Stimulated activated CD4-positive, alpha-beta T cell treated with anti-CD3 and anti-CD28 coated beads, Interleukin-2, amount 100 ng/mL, for 48 hours (primary cell): ENCODE measurements around the gene KCNE3.
"Not testable (repeated sequence)": the region's sequence is repeated elsewhere in the genome, so short reads cannot be mapped to it uniquely, and the experiment has no call there.

Experiments used
- DNase-seq, 2 donors: peaks; one replicate each; pipeline ENCODE4 v3.0.0-alpha.2; 2020

Gene KCNE3

DNA sequence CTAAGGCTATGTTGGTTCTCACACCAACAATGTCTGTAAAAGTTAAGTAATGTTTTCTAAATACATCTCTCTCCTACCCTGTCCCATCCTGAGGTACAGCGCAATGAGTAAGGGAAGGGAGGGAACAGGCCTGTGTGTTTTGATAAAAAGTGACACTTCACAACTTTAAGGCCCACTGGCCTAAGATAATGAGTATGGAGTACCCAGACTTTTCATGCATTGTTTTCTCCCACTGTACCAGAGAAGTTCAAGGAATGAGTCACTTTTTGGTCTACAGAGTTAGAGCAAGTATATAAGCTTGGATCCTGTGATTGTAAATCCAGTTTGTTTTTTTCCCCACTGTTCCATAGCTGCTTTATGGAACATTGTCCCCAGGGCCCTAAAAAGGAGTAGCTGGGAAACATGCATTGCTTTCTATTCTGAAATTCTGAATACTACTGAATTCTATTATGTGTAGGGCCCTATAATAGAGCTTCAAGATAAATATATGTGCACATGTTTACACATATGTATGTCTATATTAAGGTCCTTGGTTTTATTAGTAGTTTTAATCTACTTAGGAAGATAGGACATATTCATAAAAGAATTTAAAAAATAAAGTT is 29.8 kb downstream of the KCNE3 start:
- DNase-seq: no peak

- no peak for DNase-seq
Measured at GRCh38 chr11:74434528-74434927, 32.8 kb downstream of the KCNE3 start.

GRCh38 chr11:74429205-74429604 is 38.1 kb downstream of the KCNE3 start:
- DNase-seq: no peak

DNA sequence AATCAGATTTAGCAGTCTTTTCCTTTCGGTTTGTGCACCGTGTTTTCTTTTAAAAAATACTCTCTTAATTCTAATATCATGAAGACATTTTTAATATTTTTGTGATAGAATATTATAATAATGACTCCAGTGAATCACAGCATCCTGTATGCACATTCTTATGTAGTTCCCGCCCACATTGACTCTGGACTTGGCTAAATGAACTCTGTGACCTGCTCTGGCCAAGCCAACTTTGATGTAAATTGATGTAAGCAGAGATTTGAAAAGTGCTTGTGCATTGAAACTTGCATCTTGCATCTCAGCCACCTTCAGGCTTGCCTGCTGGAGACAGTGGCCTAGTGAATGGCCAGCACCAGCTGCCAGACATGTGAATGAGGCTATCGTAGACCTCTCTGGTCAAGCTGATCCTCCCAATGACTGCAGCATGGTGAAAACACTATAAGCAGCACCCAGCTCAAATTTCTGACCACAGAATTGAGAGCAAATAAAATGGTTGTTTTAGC is 39.9 kb downstream of the KCNE3 start:
- DNase-seq: no peak

- DNase-seq: no peak
Measured at GRCh38 chr11:74425100-74425499, 42.2 kb downstream of the KCNE3 start.

DNA sequence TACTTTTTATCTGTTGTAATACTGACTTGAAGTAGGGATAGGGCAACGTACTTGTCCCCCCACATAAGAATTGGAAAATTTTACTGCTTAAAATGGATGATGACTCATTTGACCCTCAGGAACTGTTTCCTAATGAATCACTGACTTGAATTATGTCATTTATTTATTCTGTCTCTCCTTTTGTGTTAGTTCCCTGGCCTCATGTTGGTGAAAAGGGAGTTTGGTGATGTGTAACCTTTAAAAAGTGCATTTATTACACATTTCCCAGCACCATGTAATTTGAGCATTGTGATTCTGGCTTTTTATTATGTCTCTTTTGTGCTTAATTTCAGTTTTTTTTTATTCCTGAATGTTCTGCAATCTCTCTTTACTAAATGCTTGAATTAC is 48.8 kb downstream of the KCNE3 start:
- no peak for DNase-seq

GRCh38 chr11:74417860-74418508 is 49.4 kb downstream of the KCNE3 start:
- DNase-seq: no peak

GRCh38 chr11:74417379-74417804 is 50.0 kb downstream of the KCNE3 start:
- DNase-seq: no peak

- DNase-seq: not testable (repeated sequence)
Measured at GRCh38 chr11:74416974-74417373, 50.4 kb downstream of the KCNE3 start.

- DNase-seq: no peak
Measured at GRCh38 chr11:74412733-74413359, 54.5 kb downstream of the KCNE3 start.

DNA sequence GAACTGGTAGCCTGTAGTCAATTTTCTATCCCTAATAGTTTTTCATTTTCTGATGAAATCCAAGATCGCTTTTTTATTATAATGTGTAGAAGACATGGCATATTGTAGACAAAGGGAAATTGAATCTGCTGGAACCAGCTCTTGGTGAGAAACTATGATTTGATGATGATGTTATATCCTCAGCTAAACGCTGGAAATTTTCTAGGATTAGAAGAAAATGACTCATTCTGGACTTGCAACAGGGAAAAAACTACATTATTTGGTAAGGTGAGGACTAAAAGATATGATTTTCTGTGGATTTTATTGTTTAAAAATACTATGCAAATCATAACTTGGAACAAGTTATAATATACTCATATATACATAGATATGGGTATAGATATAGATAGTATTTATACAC is 55.0 kb downstream of the KCNE3 start:
- no peak for DNase-seq

- DNase-seq: no peak
Measured at GRCh38 chr11:74409633-74410032, 57.7 kb downstream of the KCNE3 start.
